Neural crest cell (in vitro differentiated cells): ENCODE results near the gene ATP9B. TPM values are rescaled to one million over a fixed set of nuclear protein-coding genes. Genes with fewer than 3 reads are reported as not detected.

Experiments
- DNase-seq: peaks from one replicate; pipeline ENCODE4 v3.0.0; 2021; ENCODE audit warnings: low read depth, mixed read lengths, low spot score
- H3K27ac Mint-ChIP-seq: one replicate; pipeline ENCODE4 v1.8.0; 2021; ENCODE audit warnings: mild to moderate bottlenecking, mixed read lengths; ENCODE audit not compliant: unreplicated experiment
- H3K27me3 Mint-ChIP-seq: 2 replicates; pipeline ENCODE4 v1.8.0; 2021; ENCODE audit warnings: low read depth, mild to moderate bottlenecking, mixed read lengths
- H3K36me3 Mint-ChIP-seq: 2 replicates; pipeline ENCODE4 v1.8.0; 2021; ENCODE audit warnings: low read depth, mild to moderate bottlenecking, mixed read lengths
- H3K4me1 Mint-ChIP-seq: 2 replicates; pipeline ENCODE4 v1.8.0; 2021; ENCODE audit warnings: mixed read lengths
- H3K4me3 Mint-ChIP-seq: one replicate; pipeline ENCODE4 v1.8.0; 2021; ENCODE audit warnings: mild to moderate bottlenecking, mixed read lengths
- H3K9me3 Mint-ChIP-seq: 2 replicates; pipeline ENCODE4 v1.8.0; 2021; ENCODE audit warnings: mixed read lengths
- total RNA-seq: library from RNA; stranded (reverse); gene quantifications from 2 replicates; pipeline ENCODE4 v1.2.1, GENCODE V29; 2021
- TF ChIP-seq, protein P1 (sequence below): fragments of 200-600 bp; sonication (generic); conservative IDR thresholded peaks from 2 replicates; pipeline ENCODE4 v1.5.0; 2021; ENCODE audit warnings: antibody characterized with exemption, mild to moderate bottlenecking

Gene ATP9B
- total RNA-seq, 1 donor from 2014 or later = 32.9 TPM

GRCh38 chr18:79401494-79402208 lies 332.5 kb downstream of the ATP9B start:
- Mint-ChIP-seq H3K9me3 (peaks cover 5% of the 10 kb centered on the region), H3K4me3 (peak overlapping the region; percentile 86)
- TF ChIP-seq, protein P1, sequence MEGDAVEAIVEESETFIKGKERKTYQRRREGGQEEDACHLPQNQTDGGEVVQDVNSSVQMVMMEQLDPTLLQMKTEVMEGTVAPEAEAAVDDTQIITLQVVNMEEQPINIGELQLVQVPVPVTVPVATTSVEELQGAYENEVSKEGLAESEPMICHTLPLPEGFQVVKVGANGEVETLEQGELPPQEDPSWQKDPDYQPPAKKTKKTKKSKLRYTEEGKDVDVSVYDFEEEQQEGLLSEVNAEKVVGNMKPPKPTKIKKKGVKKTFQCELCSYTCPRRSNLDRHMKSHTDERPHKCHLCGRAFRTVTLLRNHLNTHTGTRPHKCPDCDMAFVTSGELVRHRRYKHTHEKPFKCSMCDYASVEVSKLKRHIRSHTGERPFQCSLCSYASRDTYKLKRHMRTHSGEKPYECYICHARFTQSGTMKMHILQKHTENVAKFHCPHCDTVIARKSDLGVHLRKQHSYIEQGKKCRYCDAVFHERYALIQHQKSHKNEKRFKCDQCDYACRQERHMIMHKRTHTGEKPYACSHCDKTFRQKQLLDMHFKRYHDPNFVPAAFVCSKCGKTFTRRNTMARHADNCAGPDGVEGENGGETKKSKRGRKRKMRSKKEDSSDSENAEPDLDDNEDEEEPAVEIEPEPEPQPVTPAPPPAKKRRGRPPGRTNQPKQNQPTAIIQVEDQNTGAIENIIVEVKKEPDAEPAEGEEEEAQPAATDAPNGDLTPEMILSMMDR = no peak

GRCh38 chr18:79402209-79402576 lies 333.0 kb downstream of the ATP9B start:
- Mint-ChIP-seq H3K36me3 (no peaks in the 10 kb centered on the region), H3K27me3 (peaks cover 39% of the 10 kb centered on the region), H3K4me3 (peak overlapping the region; percentile 54), H3K27ac (no peak overlapping the region), H3K4me1 (peaks cover 42% of the 10 kb centered on the region), H3K9me3 (peaks cover 5% of the 10 kb centered on the region)
- TF ChIP-seq, protein P1 = no peak
- no peak for DNase-seq

More at GRCh38 chr18:79401494-79402208, 332.5 kb downstream of the ATP9B start:
- Mint-ChIP-seq H3K27ac (no peak overlapping the region), H3K36me3 (no peaks in the 10 kb centered on the region), H3K4me1 (peaks cover 42% of the 10 kb centered on the region), H3K27me3 (peaks cover 44% of the 10 kb centered on the region)
- no peak for DNase-seq

DNA sequence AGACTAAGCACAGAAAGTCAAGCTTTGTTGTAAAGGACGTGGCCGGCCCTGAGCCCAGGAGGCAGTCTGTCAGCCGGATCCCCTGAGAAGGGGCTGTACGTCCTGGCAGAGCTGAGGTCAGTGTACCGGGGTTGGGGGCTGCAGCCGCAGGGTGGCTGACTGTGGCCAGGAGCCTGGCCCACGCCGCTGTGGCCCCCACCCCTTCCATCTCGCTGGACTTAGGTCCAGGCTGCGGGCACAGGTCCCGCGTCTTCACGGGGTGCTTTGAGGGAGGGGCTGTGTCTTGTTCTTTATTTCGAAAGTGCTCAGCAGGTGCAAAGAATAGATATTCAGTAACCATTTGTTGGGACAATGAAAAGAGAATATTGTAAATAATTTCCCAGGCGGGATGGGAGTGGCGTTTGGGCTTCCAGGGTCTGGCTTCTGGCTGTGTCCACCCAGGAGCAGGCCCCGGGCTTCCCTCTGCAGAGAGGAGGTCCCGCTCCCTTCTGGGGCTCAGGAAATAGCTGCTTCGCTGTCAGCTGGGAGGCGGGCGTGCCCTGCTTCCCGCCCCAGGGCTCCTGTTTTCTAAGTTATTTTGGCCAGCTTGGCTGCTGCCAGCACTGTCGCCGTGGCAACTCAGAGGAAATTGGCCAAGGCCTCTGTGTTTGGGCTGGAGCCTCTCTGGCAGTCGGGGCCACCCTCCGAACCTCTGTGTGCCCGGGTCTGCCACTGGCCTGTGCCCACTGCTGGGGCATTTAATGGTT lies 334.0 kb downstream of the ATP9B start:
- Mint-ChIP-seq H3K27me3 (peaks cover 29% of the 10 kb centered on the region), H3K9me3 (peaks cover 5% of the 10 kb centered on the region), H3K4me3 (peak overlapping the region; percentile 64), H3K27ac (no peak overlapping the region), H3K4me1 (peaks cover 42% of the 10 kb centered on the region), H3K36me3 (no peaks in the 10 kb centered on the region)
- no peak for DNase-seq
- TF ChIP-seq, protein P1 = no peak

DNA sequence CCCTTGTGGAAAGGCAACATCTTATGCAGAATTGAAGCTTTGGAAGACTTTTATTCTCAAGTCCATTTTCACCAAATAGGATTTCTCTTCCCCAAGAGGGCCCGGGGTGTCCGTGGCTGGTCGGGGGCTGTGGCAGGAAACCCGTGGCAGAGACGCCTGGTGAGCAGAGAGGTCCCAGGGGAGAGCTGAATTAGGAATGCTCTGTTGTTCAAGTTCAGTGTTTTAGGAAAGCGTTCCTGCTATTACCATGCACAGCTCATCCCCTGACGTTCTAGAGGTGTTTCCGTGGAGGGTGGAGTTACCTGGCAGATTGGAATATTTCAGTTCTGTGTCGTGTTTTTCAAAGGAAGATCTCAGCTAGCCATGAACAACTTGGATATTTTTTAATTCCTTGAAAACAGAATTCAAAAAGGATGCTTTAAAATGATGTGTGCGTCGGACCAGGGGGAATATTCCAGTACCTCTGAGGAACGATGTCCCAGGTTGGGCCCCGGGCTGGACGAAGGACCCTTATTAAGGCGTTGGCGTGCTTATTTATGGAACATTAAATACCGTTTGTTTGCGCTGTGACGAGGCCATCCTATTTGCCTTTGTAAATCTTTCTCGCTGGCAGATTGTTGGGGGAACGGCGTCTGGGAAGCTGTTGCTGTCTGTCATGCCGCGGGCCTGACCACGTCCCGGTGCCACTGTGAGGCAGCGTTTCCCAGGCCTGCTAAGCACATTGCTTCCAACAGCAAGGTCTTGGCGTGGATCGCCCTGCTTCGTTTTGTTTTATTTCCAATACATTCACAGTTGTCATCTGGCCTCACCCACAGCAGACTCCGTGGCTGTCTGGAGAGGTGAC lies 334.8 kb downstream of the ATP9B start:
- peaks cover 21% of the 10 kb centered on the region for H3K27me3 Mint-ChIP-seq
- no peak overlapping the region for H3K27ac Mint-ChIP-seq
- no peak for DNase-seq
- peaks cover 5% of the 10 kb centered on the region for H3K9me3 Mint-ChIP-seq
- TF ChIP-seq, protein P1 = no peak
- no peaks in the 10 kb centered on the region for H3K36me3 Mint-ChIP-seq
- peak overlapping the region; percentile 59 for H3K4me3 Mint-ChIP-seq
- peaks cover 40% of the 10 kb centered on the region for H3K4me1 Mint-ChIP-seq

- H3K4me1 Mint-ChIP-seq = peaks cover 37% of the 10 kb centered on the region
- TF ChIP-seq, protein P1 = no peak
- H3K36me3 Mint-ChIP-seq = no peaks in the 10 kb centered on the region
- H3K27ac Mint-ChIP-seq = no peak overlapping the region
- H3K4me3 Mint-ChIP-seq = no peak overlapping the region
- no peak for DNase-seq
- H3K9me3 Mint-ChIP-seq = peaks cover 5% of the 10 kb centered on the region
- H3K27me3 Mint-ChIP-seq = peaks cover 16% of the 10 kb centered on the region
Measured at GRCh38 chr18:79404567-79404910, 335.3 kb downstream of the ATP9B start.
